ENCODE measurements around the gene GMDS. TPM values are rescaled to one million over a fixed set of nuclear protein-coding genes. Genes with fewer than 3 reads are reported as not detected.

GMDS gene
- total and polyA plus RNA-seq, 2 of the 8 experiments (the other 6 are each of a cell fraction or from before 2014, with no cell fraction given) = 16.8 to 50.0 TPM

DNA sequence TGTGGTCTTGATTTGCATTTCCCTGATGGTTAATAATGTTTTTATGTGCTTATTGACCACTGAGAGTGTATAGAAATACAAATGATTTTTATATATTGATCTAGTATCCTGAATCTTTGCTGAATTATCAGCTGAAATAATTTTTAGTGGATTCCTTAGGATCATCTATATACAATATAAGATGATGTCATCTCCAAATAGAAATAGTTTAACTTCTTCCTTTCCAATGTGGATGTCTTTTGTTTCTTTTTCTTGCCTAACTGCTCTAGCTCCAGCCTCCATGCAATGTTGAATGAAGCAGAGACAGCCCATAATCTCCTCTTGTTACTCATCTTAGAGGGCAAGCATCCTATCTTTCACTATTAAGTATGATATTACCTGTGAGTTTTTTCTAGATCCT lies 226.4 kb downstream of the GMDS start:
- TF ChIP-seq POU5F1 (IDR thresholded peaks at IDR 0.05; ENCODE audit: low read depth, low read length) (no peak), KDM1A (IDR thresholded peaks at IDR 0.05; ENCODE audit: borderline replicate concordance, low read length) (no peak), FOSL1 (IDR thresholded peaks at IDR 0.05; ENCODE audit: insufficient read depth, low read depth, low read length) (no peak), SIX5 (IDR thresholded peaks at IDR 0.05; ENCODE audit: low read depth, low read length) (no peak), BACH1 (IDR thresholded peaks at IDR 0.05; ENCODE audit: low read length) (no peak)
- Histone ChIP-seq H2BK5ac (ENCODE audit: low read depth, low read length) (no peak overlapping the region), H3K9ac (replicated peaks in 1 of 4; ENCODE audit: extremely low read depth in 1 of 4, low read depth in 3 of 4, low read length in 3 of 4) (no peak overlapping the region), H3K4ac (replicated peaks; ENCODE audit: insufficient read length, low read depth, low read length) (no peak overlapping the region), H2BK120ac (replicated peaks; ENCODE audit: low read depth, low read length) (no peak overlapping the region), H4K5ac (ENCODE audit: insufficient read length, low read depth, low read length) (no peak overlapping the region), H3K9me3 (ENCODE audit: insufficient read depth in 2 of 2, low read depth in 1 of 2, low read length in 1 of 2) (peaks cover 0 to 3% of the 10 kb centered on the region in 2 experiments; a peak in 1 of 4 replicates), H2BK20ac (ENCODE audit: low read length) (no peak overlapping the region), H3K27ac (ENCODE audit: low read depth, low read length) (no peak overlapping the region), H3K14ac (ENCODE audit: insufficient read length) (no peak overlapping the region), H2BK15ac (ENCODE audit: low read length) (no peak overlapping the region), H3K27me3 (replicated peaks in 1 of 4; ENCODE audit: control insufficient read depth in 3 of 4, extremely low read depth in 1 of 4, insufficient read depth in 3 of 4, low read length in 3 of 4) (no peaks in the 10 kb centered on the region), H3K56ac (replicated peaks; ENCODE audit: insufficient read length, low read depth, low read length) (no peak overlapping the region), H3K4me1 (replicated peaks in 1 of 4; ENCODE audit: control insufficient read depth in 3 of 4, insufficient read depth in 4 of 4, low read length in 3 of 4) (peaks cover 0 to 8% (median 3%) of the 10 kb centered on the region in 4 experiments; a peak in 5 of 7 replicates), H3K79me2 (ENCODE audit: control insufficient read depth in 1 of 2, insufficient read depth in 2 of 2, low read length in 2 of 2) (no peaks in the 10 kb centered on the region), H3K23ac (ENCODE audit: insufficient read length) (no peak overlapping the region), H3K79me1 (ENCODE audit: low read depth, low read length) (peaks cover 2% of the 10 kb centered on the region; the same call in 1 of the 2 replicates), H2BK12ac (ENCODE audit: low read depth, low read length) (no peak overlapping the region), H4K91ac (replicated peaks; ENCODE audit: insufficient read length, low read length) (no peak overlapping the region), H2AK5ac (ENCODE audit: low read depth, low read length) (no peak overlapping the region), H3K4me2 (ENCODE audit: insufficient read depth in 1 of 2, low read depth in 2 of 2, low read length in 2 of 2) (no peak overlapping the region), H3K18ac (ENCODE audit: extremely low read depth, low read length) (no peak overlapping the region), H3K4me3 (ENCODE audit: extremely low read depth in 1 of 4, insufficient read depth in 2 of 4, low read depth in 3 of 4, low read length in 4 of 4) (no peak overlapping the region), H4K20me1 (replicated peaks in 1 of 2; ENCODE audit: control insufficient read depth in 1 of 2, insufficient read depth in 2 of 2, low read length in 2 of 2) (no peaks in the 10 kb centered on the region), H3K36me3 (ENCODE audit: control insufficient read depth in 2 of 4, insufficient read depth in 4 of 4, low read length in 3 of 4) (no peaks in the 10 kb centered on the region), H2AFZ (ENCODE audit: low read length) (no peak overlapping the region), H3K23me2 (ENCODE audit: low read depth, low read length) (no peaks in the 10 kb centered on the region), H4K8ac (ENCODE audit: extremely low read depth, insufficient read depth, low read length) (no peak overlapping the region)
- FAIRE-seq (no peak), DNase-seq (ENCODE audit: low read depth in 1 of 2, low spot score in 2 of 2) (no peak)
- CTCF ChIA-PET (ENCODE audit: partially characterized antibody) = no interaction called here
- POLR2A ChIA-PET (ENCODE audit: partially characterized antibody) = no interaction called here
